Left lobe of liver (tissue), 2 donors: ENCODE data around the gene GSK3B. TPM values are rescaled to one million over a fixed set of nuclear protein-coding genes. Genes with fewer than 3 reads are reported as not detected.

Experiments used
- ATAC-seq: fragments of 200-7000 bp; cut with Tn5 transposase; one replicate; pipeline ENCODE4 v1.9.1; 2020; ENCODE audit warnings: mild to moderate bottlenecking, moderate library complexity
- DNase-seq: peaks from one replicate; pipeline ENCODE4 v3.0.0-alpha.2; 2020; ENCODE audit warnings: low spot score
- total RNA-seq: library from RNA; stranded (reverse); gene quantifications from one replicate; pipeline ENCODE4 v1.2.1, GENCODE V29; 2021
- donor health status: DM: no; HTN: no; CAD: no; lungs with moderate emphysema.
- donor health status: DM: no; HTN: yes; CAD: no.

The GSK3B gene
- total RNA-seq, 1 donor from 2014 or later = 12.7 TPM

GRCh38 chr3:120098710-120099109 is 4.5 kb upstream of the GSK3B start:
- no peak for ATAC-seq
- DNase-seq = no peak

- ATAC-seq = no peak
- no peak for DNase-seq
These were observed 1.8 kb upstream of the GSK3B start for GRCh38 chr3:120095979-120096426.

GRCh38 chr3:120095226-120095978 is 1.2 kb upstream of the GSK3B start:
- ATAC-seq = peak; percentile 62
- DNase-seq = peak; percentile 89

- ATAC-seq (peak; percentile 77), DNase-seq (peak; percentile 100)
These were observed 554 bp upstream of the GSK3B start for GRCh38 chr3:120094776-120095225.

GRCh38 chr3:120093119-120093910 is 932 bp downstream of the GSK3B start:
- ATAC-seq (no peak), DNase-seq (no peak)

- no peak for ATAC-seq
- no peak for DNase-seq
These were observed 1.8 kb downstream of the GSK3B start for GRCh38 chr3:120092474-120092873.

GRCh38 chr3:120090422-120090821 is 3.8 kb downstream of the GSK3B start:
- DNase-seq = no peak
- ATAC-seq = no peak

- ATAC-seq = no peak
These were observed 5.2 kb downstream of the GSK3B start for GRCh38 chr3:120089089-120089488.

GRCh38 chr3:120088622-120089021 is 5.6 kb downstream of the GSK3B start:
- ATAC-seq (no peak), DNase-seq (no peak)

More at GRCh38 chr3:120089089-120089488, 5.2 kb downstream of the GSK3B start:
- no peak for DNase-seq

- ATAC-seq = no peak
- no peak for DNase-seq
These were observed 12.5 kb downstream of the GSK3B start for GRCh38 chr3:120081719-120082118.

GRCh38 chr3:120080836-120081235 is 13.4 kb downstream of the GSK3B start:
- ATAC-seq (no peak), DNase-seq (no peak)

- no peak for ATAC-seq
- DNase-seq = no peak
These were observed 16.5 kb downstream of the GSK3B start for GRCh38 chr3:120077731-120078130.

- ATAC-seq (peak; percentile 69), DNase-seq (no peak)
These were observed 21.3 kb downstream of the GSK3B start for GRCh38 chr3:120072867-120073525.

GRCh38 chr3:120071259-120071658 is 23.0 kb downstream of the GSK3B start:
- DNase-seq (no peak), ATAC-seq (no peak)

GRCh38 chr3:120070263-120070981 is 23.8 kb downstream of the GSK3B start:
- peak; percentile 76 for ATAC-seq

GRCh38 chr3:120067083-120067482 is 27.2 kb downstream of the GSK3B start:
- DNase-seq (no peak), ATAC-seq (no peak)

More at GRCh38 chr3:120070263-120070981, 23.8 kb downstream of the GSK3B start:
- no peak for DNase-seq

GRCh38 chr3:120066634-120067033 is 27.6 kb downstream of the GSK3B start:
- ATAC-seq (no peak), DNase-seq (no peak)

GRCh38 chr3:120064641-120065040 is 29.6 kb downstream of the GSK3B start:
- DNase-seq = no peak

GRCh38 chr3:120062474-120062873 is 31.8 kb downstream of the GSK3B start:
- DNase-seq (no peak), ATAC-seq (peak; percentile 47)

More at GRCh38 chr3:120064641-120065040, 29.6 kb downstream of the GSK3B start:
- ATAC-seq = no peak

GRCh38 chr3:120059081-120059864 is 35.0 kb downstream of the GSK3B start:
- no peak for ATAC-seq
- DNase-seq = no peak
